HG02678 (cell line): ENCODE results near the gene NOX3.
"Not testable (repeated sequence)": the region's sequence is repeated elsewhere in the genome, so short reads cannot be mapped to it uniquely, and the experiment has no call there.

Source experiments
- ATAC-seq: cut with Tn5 transposase; IDR thresholded peaks from one replicate; pipeline ENCODE4 v1.9.1; 2021; ENCODE audit warnings: mild to moderate bottlenecking, moderate library complexity; ENCODE audit not compliant: unreplicated experiment

Gene NOX3

GRCh38 chr6:155470979-155471616, 15.5 kb upstream of the NOX3 start:
- ATAC-seq = not testable (repeated sequence)

- ATAC-seq = not testable (repeated sequence)
Observed at GRCh38 chr6:155468543-155468942, 12.9 kb upstream of the NOX3 start.

GRCh38 chr6:155466539-155466938, 10.9 kb upstream of the NOX3 start:
- ATAC-seq = no peak

GRCh38 chr6:155461556-155461955, 5.9 kb upstream of the NOX3 start:
- ATAC-seq = no peak

GRCh38 chr6:155454471-155454870, 1.2 kb downstream of the NOX3 start:
- no peak for ATAC-seq

GRCh38 chr6:155454008-155454407, 1.6 kb downstream of the NOX3 start:
- no peak for ATAC-seq

- no peak for ATAC-seq
Observed at GRCh38 chr6:155452576-155452975, 3.1 kb downstream of the NOX3 start.

GRCh38 chr6:155451530-155451929, 4.1 kb downstream of the NOX3 start:
- ATAC-seq = not testable (repeated sequence)

- no peak for ATAC-seq
Observed at GRCh38 chr6:155450240-155450581, 5.4 kb downstream of the NOX3 start.

GRCh38 chr6:155449450-155450239, 6.0 kb downstream of the NOX3 start:
- no peak for ATAC-seq

- ATAC-seq = no peak
Observed at GRCh38 chr6:155448668-155449449, 6.8 kb downstream of the NOX3 start.

- no peak for ATAC-seq
Observed at GRCh38 chr6:155447949-155448348, 7.7 kb downstream of the NOX3 start.

- no peak for ATAC-seq
Observed at GRCh38 chr6:155444952-155445903, 10.4 kb downstream of the NOX3 start.

GRCh38 chr6:155444120-155444917, 11.3 kb downstream of the NOX3 start:
- no peak for ATAC-seq

GRCh38 chr6:155443168-155443567, 12.5 kb downstream of the NOX3 start:
- ATAC-seq = no peak

- ATAC-seq = no peak
Observed at GRCh38 chr6:155442562-155442961, 13.1 kb downstream of the NOX3 start.

GRCh38 chr6:155441112-155441465, 14.6 kb downstream of the NOX3 start:
- no peak for ATAC-seq

- no peak for ATAC-seq
Observed at GRCh38 chr6:155440398-155441111, 15.1 kb downstream of the NOX3 start.

- no peak for ATAC-seq
Observed at GRCh38 chr6:155439376-155439775, 16.3 kb downstream of the NOX3 start.
